Type B pancreatic cell (in vitro differentiated cells): Measurements from ENCODE around the gene KRT6C. TPM values are rescaled to one million over a fixed set of nuclear protein-coding genes. Genes with fewer than 3 reads are reported as not detected.
A peak's percentile ranks its signal among the peaks of the same experiment; 100 is the strongest.

Experiments
- DNase-seq: peaks from one replicate; pipeline ENCODE4 v3.0.0; 2021; ENCODE audit warnings: mixed read lengths; ENCODE audit not compliant: unreplicated experiment; ENCODE audit errors: extremely low spot score
- H3K27ac Mint-ChIP-seq: 2 replicates; pipeline ENCODE4 v1.8.0; 2021; ENCODE audit warnings: mild to moderate bottlenecking, mixed read lengths
- H3K27me3 Mint-ChIP-seq: 2 replicates; pipeline ENCODE4 v1.8.0; 2021; ENCODE audit warnings: mixed read lengths
- H3K36me3 Mint-ChIP-seq: 2 replicates; pipeline ENCODE4 v1.8.0; 2021; ENCODE audit warnings: mixed read lengths
- H3K4me1 Mint-ChIP-seq: one replicate; pipeline ENCODE4 v1.8.0; 2021; ENCODE audit warnings: mixed read lengths; ENCODE audit not compliant: unreplicated experiment
- H3K4me3 Mint-ChIP-seq: 2 replicates; pipeline ENCODE4 v1.8.0; 2021; ENCODE audit warnings: mild to moderate bottlenecking, mixed read lengths
- H3K9me3 Mint-ChIP-seq: 2 replicates; pipeline ENCODE4 v1.8.0; 2021; ENCODE audit warnings: mixed read lengths
- CTCF ChIP-seq: fragments of 200-600 bp; sonication (generic); conservative IDR thresholded peaks from 2 replicates; pipeline ENCODE4 v1.5.0; 2021; ENCODE audit warnings: antibody characterized with exemption, mild to moderate bottlenecking
- total RNA-seq: library from RNA; stranded (reverse); gene quantifications from 2 replicates; pipeline ENCODE4 v1.2.1, GENCODE V29; 2021; ENCODE audit warnings: low replicate concordance

KRT6C gene
- total RNA-seq, 1 donor from 2014 or later, result 0.19 TPM

GRCh38 chr12:52446367-52447045 is 27.1 kb downstream of the KRT6C start:
- no peak overlapping the region for H3K27ac Mint-ChIP-seq
- peaks cover 62% of the 10 kb centered on the region for H3K27me3 Mint-ChIP-seq
- peaks cover 10% of the 10 kb centered on the region for H3K4me1 Mint-ChIP-seq
- DNase-seq, result no peak
- H3K9me3 Mint-ChIP-seq, result no peaks in the 10 kb centered on the region
- H3K36me3 Mint-ChIP-seq, result no peaks in the 10 kb centered on the region
- no peak for TF ChIP-seq CTCF
- no peak overlapping the region for H3K4me3 Mint-ChIP-seq

GRCh38 chr12:52445876-52446275 is 27.7 kb downstream of the KRT6C start:
- no peak for TF ChIP-seq CTCF
- H3K4me3 Mint-ChIP-seq, result no peak overlapping the region
- no peaks in the 10 kb centered on the region for H3K36me3 Mint-ChIP-seq
- H3K27ac Mint-ChIP-seq, result no peak overlapping the region
- no peaks in the 10 kb centered on the region for H3K9me3 Mint-ChIP-seq
- DNase-seq, result no peak
- peaks cover 16% of the 10 kb centered on the region for H3K4me1 Mint-ChIP-seq
- H3K27me3 Mint-ChIP-seq, result peaks cover 65% of the 10 kb centered on the region

DNA sequence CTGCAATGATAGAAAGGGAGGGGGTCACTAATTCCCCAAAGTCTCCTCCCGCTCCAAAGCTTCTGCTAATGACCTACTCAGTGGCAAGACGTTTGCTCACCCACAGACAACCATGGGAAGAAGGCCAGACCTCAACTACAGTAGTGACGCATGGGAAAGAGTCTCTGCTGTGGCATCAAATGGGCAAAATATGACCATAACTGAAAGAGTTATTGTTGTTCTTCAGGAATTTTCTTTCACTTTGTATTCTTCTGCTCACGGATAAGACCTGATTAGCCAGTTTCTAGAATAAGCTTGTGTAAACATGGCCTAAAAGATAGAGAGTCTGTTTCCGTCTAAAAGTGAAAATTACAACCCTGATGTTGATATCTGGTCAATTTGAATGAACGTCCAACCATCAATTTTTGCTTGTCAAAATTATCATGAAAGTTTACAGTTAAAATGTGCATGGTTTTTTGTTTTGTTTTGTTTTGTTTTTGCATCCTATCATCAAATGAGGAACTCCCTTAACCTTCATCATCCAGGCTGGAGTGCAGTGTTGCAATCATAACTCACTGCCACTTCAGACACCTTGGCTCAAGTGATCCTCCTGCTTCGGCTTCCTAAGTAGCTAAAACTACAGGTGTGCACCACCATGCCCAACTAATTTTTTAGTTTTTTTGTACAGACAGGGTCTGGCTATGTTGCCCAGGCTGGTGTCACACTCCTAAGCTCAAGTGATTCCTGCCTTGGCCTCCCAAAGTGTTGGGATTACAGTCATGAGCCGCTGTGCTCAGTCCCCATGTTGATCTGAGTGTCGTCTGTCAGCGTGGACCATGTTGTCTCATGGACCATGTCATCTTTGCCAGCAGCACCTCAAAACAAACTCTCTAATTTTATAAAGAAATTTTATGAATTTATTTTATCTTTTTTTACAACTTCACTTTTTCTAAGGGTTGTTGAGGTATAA is 28.7 kb downstream of the KRT6C start:
- Mint-ChIP-seq H3K9me3 (no peaks in the 10 kb centered on the region), H3K27ac (peak overlapping the region; percentile 56), H3K27me3 (peaks cover 61% of the 10 kb centered on the region), H3K4me3 (no peak overlapping the region), H3K36me3 (no peaks in the 10 kb centered on the region), H3K4me1 (peaks cover 20% of the 10 kb centered on the region)
- no peak for TF ChIP-seq CTCF
- no peak for DNase-seq

GRCh38 chr12:52443966-52444365 is 29.6 kb downstream of the KRT6C start:
- no peaks in the 10 kb centered on the region for H3K36me3 Mint-ChIP-seq
- H3K27ac Mint-ChIP-seq, result no peak overlapping the region
- no peak for TF ChIP-seq CTCF
- no peak for DNase-seq
- no peaks in the 10 kb centered on the region for H3K9me3 Mint-ChIP-seq
- H3K4me3 Mint-ChIP-seq, result no peak overlapping the region
- H3K4me1 Mint-ChIP-seq, result peaks cover 20% of the 10 kb centered on the region
- peaks cover 53% of the 10 kb centered on the region for H3K27me3 Mint-ChIP-seq

DNA sequence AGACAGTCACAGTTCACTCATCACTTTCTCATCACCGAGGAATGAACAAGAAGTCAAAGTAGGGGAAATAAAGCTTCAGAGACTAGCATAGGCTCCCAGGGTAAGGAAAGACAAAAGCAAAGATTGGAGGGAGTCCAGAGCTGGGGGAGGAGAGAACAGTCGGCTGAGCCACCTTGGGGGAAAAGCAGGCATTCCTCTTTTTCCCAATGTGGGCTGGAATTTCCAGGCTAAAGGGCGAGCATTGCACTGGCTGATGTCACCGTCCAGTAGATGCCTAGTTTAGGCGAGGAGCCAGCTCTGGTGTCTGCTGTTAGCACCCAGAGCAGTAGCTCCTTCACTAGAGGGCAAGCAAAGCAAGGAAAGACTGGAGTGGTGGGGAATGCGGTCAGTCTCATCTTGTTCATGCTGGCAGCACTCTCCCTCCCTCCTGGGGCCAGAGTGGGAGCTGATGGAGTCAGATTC is 31.0 kb downstream of the KRT6C start:
- Mint-ChIP-seq H3K27ac (no peak overlapping the region), H3K27me3 (peaks cover 45% of the 10 kb centered on the region), H3K4me3 (no peak overlapping the region), H3K36me3 (no peaks in the 10 kb centered on the region), H3K9me3 (no peaks in the 10 kb centered on the region), H3K4me1 (peaks cover 20% of the 10 kb centered on the region)
- no peak for DNase-seq
- no peak for TF ChIP-seq CTCF
